GM19099 (cell line): Measurements from ENCODE around the gene DNM2.

ENCODE experiments used
- POLR2A ChIP-seq: IDR thresholded peaks from 3 replicates; pipeline ENCODE4 v1.6.1; 2011; ENCODE audit warnings: low read depth; ENCODE audit not compliant: insufficient read length; ENCODE audit errors: extremely low read depth

The DNM2 gene

GRCh38 chr19:10820173-10820572 is 102.3 kb downstream of the DNM2 start:
- TF ChIP-seq POLR2A: no peak

- TF ChIP-seq POLR2A: no peak
Observed at GRCh38 chr19:10823690-10824089, 105.8 kb downstream of the DNM2 start.

- TF ChIP-seq POLR2A: no peak
Observed at GRCh38 chr19:10826231-10826630, 108.4 kb downstream of the DNM2 start.

- no peak for TF ChIP-seq POLR2A
Observed at GRCh38 chr19:10826846-10827245, 109.0 kb downstream of the DNM2 start.

GRCh38 chr19:10828981-10829821 is 111.3 kb downstream of the DNM2 start:
- TF ChIP-seq POLR2A: no peak

- TF ChIP-seq POLR2A: no peak
Observed at GRCh38 chr19:10829967-10830366, 112.1 kb downstream of the DNM2 start.

GRCh38 chr19:10830370-10830769 is 112.5 kb downstream of the DNM2 start:
- TF ChIP-seq POLR2A: no peak

GRCh38 chr19:10830931-10831779 is 113.3 kb downstream of the DNM2 start:
- TF ChIP-seq POLR2A: no peak

GRCh38 chr19:10831987-10832938 is 114.4 kb downstream of the DNM2 start:
- no peak for TF ChIP-seq POLR2A

- TF ChIP-seq POLR2A: no peak
Observed at GRCh38 chr19:10832939-10833296, 115.0 kb downstream of the DNM2 start.

GRCh38 chr19:10835089-10835753 is 117.3 kb downstream of the DNM2 start:
- no peak for TF ChIP-seq POLR2A

- peak; percentile 57 for TF ChIP-seq POLR2A
Observed at GRCh38 chr19:10835754-10836478, 118.0 kb downstream of the DNM2 start, which contains the start of gene TMED1. TSS of gene TMED1 (minus strand) at chr19:10836212. CDS start at chr19:10836191, 21 bp downstream.

- TF ChIP-seq POLR2A: no peak
Observed at GRCh38 chr19:10836479-10837330, 118.8 kb downstream of the DNM2 start.
